Mesenteric fat pad (tissue), 1 donor: Measurements from ENCODE around the gene DHRSX. TPM values are rescaled to one million over a fixed set of nuclear protein-coding genes. Genes with fewer than 3 reads are reported as not detected.
"Not testable (repeated sequence)": the region's sequence is repeated elsewhere in the genome, so short reads cannot be mapped to it uniquely, and the experiment has no call there.

Source experiments
- DNase-seq: peaks from one replicate; pipeline ENCODE4 v3.0.0-alpha.2; 2020; ENCODE audit warnings: low spot score
- total RNA-seq: library from RNA; stranded (reverse); fragmentation: NEBNext Ultra II Directional; extraction: Animal tissue kit (Norgen Biotek cat#: 25700); gene quantifications from one replicate; pipeline ENCODE4 v1.2.1, GENCODE V29; 2021
- donor health status: DM: yes; HTN: yes; CAD: no.

Gene DHRSX
- total RNA-seq, 1 donor from 2014 or later: 27.0 TPM

GRCh38 chrX:2427147-2427546 lies 73.6 kb downstream of the DHRSX start:
- peak; percentile 57 for DNase-seq

GRCh38 chrX:2426289-2426882 lies 74.4 kb downstream of the DHRSX start:
- no peak for DNase-seq

- DNase-seq: peak; percentile 47
These were observed 75.3 kb downstream of the DHRSX start for GRCh38 chrX:2425286-2426071.

- no peak for DNase-seq
These were observed 76.5 kb downstream of the DHRSX start for GRCh38 chrX:2424317-2424716.

GRCh38 chrX:2423899-2424298 lies 76.9 kb downstream of the DHRSX start:
- DNase-seq: no peak

- DNase-seq: no peak
These were observed 77.5 kb downstream of the DHRSX start for GRCh38 chrX:2423282-2423681.

GRCh38 chrX:2419418-2419817 lies 81.4 kb downstream of the DHRSX start:
- not testable (repeated sequence) for DNase-seq

GRCh38 chrX:2418000-2418399 lies 82.8 kb downstream of the DHRSX start:
- DNase-seq: no peak

GRCh38 chrX:2416851-2417604 lies 83.7 kb downstream of the DHRSX start:
- no peak for DNase-seq

- DNase-seq: no peak
These were observed 86.4 kb downstream of the DHRSX start for GRCh38 chrX:2414384-2414783.

- DNase-seq: no peak
These were observed 86.8 kb downstream of the DHRSX start for GRCh38 chrX:2413969-2414368.

GRCh38 chrX:2412131-2412530 lies 88.6 kb downstream of the DHRSX start:
- peak; percentile 85 for DNase-seq

GRCh38 chrX:2410279-2411020 lies 90.3 kb downstream of the DHRSX start:
- DNase-seq: peak; percentile 77

- peak; percentile 33 for DNase-seq
These were observed 91.0 kb downstream of the DHRSX start for GRCh38 chrX:2409796-2410195.

GRCh38 chrX:2408856-2409255 lies 91.9 kb downstream of the DHRSX start:
- no peak for DNase-seq

- no peak for DNase-seq
These were observed 93.8 kb downstream of the DHRSX start for GRCh38 chrX:2406891-2407518.

GRCh38 chrX:2404776-2405175 lies 96.0 kb downstream of the DHRSX start:
- no peak for DNase-seq

- no peak for DNase-seq
These were observed 98.5 kb downstream of the DHRSX start for GRCh38 chrX:2402361-2402690.

- no peak for DNase-seq
These were observed 99.0 kb downstream of the DHRSX start for GRCh38 chrX:2401590-2402360.

GRCh38 chrX:2401201-2401589 lies 99.6 kb downstream of the DHRSX start:
- DNase-seq: no peak
